Kidney tubule cell (primary cell): ENCODE measurements around the gene NSUN4.

ENCODE experiments used
- DNase-seq: peaks from one replicate; pipeline ENCODE4 v3.0.0-alpha.2; 2018; ENCODE audit warnings: low spot score

Gene NSUN4

GRCh38 chr1:46406881-46407608 is 66.4 kb downstream of the NSUN4 start:
- DNase-seq, result no peak

DNA sequence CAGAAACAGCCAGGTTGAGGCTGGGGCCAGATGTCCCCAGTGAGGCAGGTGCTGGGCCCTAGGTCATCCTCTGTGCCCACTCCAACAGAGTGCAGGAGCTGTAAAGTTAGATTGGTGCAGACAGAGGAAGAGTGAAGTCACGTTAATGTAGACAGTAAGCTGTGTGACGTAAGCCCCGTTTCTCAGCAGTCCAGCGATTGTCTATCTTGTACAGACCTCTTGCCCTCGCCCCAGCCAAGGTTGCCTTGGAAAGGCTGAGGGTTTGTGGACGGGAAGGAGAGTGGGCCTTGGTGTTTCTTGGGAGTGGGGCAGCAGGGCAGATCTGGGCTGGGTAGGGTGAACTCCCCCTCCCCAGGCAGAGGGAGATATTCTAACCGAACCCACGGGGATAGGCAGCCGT is 67.0 kb downstream of the NSUN4 start:
- no peak for DNase-seq

GRCh38 chr1:46408356-46409062 is 67.9 kb downstream of the NSUN4 start:
- DNase-seq, result no peak

DNA sequence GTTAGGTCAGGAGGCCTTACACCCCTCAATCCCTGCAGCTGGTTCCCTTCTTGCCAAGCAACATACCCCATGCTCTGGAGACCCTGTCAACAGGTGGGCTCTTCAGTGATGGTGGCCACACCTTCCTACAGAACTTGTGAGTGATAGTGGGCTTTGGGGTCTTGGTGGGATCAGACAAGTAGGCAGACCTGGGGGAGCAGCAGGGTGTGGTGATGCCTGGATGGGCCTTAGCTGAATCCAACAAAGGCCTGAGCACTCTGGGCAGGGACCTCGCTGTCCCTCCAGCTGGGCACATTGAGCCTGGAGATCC is 68.4 kb downstream of the NSUN4 start:
- DNase-seq, result no peak

DNA sequence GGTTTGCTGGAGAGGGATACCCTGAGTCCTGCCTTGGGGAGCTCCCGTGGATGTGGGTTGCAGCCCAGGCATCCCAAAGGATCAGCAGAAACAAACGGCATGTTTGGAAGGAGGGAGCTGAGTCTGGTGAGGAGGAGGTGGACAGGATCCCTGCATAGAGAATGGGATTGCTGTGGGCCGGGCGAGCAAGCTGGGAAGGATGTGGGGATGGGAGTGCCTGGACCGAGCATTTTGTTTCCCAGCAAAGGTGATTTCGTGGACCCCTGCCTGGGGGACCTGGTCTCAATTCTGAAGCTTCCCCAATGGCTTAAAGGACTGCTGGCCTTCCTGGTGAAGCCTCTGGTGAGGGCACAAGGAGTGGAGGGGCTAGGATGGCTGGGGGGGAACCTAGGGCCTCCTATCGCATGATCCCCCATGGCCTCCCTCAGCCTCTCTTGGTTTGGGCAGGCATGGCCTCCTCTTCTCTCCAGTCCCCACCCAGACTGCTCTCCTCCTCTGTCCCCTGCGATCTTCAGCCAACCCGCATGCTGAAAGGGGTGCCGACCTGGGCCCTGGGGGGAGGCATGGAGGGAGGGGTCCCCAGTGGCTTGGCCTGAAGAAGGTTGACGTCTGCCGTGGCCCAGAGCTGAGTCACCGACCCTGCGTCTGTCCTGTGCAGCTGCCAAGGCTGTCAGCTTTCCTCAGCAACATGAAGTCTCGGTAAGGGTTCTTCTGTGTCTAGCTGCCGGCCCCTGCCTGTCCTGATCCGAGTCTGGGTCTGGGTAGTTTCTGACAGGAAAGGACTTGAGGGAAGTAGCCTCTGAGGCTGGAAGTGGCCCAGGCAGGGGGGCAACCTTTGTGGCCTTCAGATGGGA is 69.8 kb downstream of the NSUN4 start:
- DNase-seq, result no peak

GRCh38 chr1:46411010-46411405 is 70.4 kb downstream of the NSUN4 start:
- no peak for DNase-seq
